DND-41 (cell line): Measurements from ENCODE around the gene ZNF783.

Source experiments
- EZH2 ChIP-seq: IDR thresholded peaks from 3 replicates; pipeline ENCODE4 v1.6.1; 2012; ENCODE audit warnings: borderline replicate concordance, low read depth, mild to moderate bottlenecking, moderate library complexity, low read length, inconsistent platforms; ENCODE audit not compliant: severe bottlenecking
- TF ChIP-seq, protein P1 (sequence below): IDR thresholded peaks from 2 replicates; pipeline ENCODE4 v1.5.1; 2012; ENCODE audit warnings: borderline replicate concordance, low read length, moderate library complexity, mild to moderate bottlenecking; ENCODE audit not compliant: poor library complexity, severe bottlenecking; ENCODE audit errors: extremely low read depth

DNA sequence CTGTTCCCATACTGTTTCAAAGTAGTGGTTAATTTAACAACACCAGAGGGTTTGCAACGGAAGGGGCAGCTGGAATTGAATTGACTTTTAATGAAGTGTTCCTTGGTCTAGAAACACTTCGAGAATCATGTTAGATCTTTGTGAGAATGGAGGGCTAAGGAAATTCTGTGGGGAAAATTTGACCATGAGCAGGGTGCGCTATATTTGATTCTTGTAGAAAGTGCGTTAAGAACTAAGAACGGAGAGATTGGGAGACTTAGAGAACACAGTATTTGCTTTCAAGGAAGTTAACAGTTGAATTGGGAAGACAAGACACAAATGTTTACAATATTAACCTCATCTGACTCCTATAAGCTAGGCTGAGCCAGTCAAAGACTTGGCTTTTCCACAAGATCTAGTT, 21.4 kb upstream of the ZNF783 start:
- TF ChIP-seq, protein P1, sequence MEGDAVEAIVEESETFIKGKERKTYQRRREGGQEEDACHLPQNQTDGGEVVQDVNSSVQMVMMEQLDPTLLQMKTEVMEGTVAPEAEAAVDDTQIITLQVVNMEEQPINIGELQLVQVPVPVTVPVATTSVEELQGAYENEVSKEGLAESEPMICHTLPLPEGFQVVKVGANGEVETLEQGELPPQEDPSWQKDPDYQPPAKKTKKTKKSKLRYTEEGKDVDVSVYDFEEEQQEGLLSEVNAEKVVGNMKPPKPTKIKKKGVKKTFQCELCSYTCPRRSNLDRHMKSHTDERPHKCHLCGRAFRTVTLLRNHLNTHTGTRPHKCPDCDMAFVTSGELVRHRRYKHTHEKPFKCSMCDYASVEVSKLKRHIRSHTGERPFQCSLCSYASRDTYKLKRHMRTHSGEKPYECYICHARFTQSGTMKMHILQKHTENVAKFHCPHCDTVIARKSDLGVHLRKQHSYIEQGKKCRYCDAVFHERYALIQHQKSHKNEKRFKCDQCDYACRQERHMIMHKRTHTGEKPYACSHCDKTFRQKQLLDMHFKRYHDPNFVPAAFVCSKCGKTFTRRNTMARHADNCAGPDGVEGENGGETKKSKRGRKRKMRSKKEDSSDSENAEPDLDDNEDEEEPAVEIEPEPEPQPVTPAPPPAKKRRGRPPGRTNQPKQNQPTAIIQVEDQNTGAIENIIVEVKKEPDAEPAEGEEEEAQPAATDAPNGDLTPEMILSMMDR, result no peak
- TF ChIP-seq EZH2, result no peak
